ENCODE results near the gene HIF3A.

DNA sequence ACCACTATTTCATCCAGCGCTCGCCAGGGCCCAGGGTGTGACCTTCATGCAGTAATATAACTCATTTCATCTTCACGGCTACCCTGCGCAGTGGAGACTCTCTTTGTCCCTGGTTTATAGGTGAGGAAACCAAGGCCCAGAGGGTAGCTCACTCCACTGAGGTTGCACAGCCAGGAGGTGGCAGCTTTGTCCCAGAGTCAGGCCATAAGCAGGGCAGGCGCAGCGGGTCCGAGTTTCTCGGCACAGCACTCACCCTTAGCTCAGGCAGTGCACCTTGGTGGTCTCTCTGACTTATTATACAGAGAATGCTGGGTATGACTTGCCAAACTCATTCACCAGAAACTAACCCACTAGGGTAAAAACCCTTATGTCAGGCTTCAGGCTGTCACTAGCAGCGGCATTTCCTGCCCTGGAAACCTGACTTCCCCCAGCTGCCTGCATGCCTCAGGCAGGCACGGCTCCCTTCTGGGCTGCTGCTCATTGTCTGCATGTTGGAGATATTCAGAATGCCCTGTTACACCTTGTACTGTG lies 74.6 kb downstream of the HIF3A start:
- TF ChIP-seq POLR2AphosphoS5 (IDR thresholded peaks at IDR 0.05; ENCODE audit: control insufficient read depth, insufficient read depth, low read depth, low read length) (no peak), HDAC6 (IDR thresholded peaks at IDR 0.05; ENCODE audit: low read depth, low read length) (no peak), NFRKB (IDR thresholded peaks at IDR 0.05; ENCODE audit: low read depth) (no peak), SMAD3 (CRISPR knock-in tag; conservative IDR thresholded peaks at IDR 0.05) (no peak), ILK (tag; IDR thresholded peaks at IDR 0.05; ENCODE audit: borderline replicate concordance, low read depth) (no peak), EP300 (IDR thresholded peaks at IDR 0.05; ENCODE audit: low read length) (no peak), CEBPB (tag; IDR thresholded peaks at IDR 0.05) (no peak)
- TF ChIP-seq, protein P1, sequence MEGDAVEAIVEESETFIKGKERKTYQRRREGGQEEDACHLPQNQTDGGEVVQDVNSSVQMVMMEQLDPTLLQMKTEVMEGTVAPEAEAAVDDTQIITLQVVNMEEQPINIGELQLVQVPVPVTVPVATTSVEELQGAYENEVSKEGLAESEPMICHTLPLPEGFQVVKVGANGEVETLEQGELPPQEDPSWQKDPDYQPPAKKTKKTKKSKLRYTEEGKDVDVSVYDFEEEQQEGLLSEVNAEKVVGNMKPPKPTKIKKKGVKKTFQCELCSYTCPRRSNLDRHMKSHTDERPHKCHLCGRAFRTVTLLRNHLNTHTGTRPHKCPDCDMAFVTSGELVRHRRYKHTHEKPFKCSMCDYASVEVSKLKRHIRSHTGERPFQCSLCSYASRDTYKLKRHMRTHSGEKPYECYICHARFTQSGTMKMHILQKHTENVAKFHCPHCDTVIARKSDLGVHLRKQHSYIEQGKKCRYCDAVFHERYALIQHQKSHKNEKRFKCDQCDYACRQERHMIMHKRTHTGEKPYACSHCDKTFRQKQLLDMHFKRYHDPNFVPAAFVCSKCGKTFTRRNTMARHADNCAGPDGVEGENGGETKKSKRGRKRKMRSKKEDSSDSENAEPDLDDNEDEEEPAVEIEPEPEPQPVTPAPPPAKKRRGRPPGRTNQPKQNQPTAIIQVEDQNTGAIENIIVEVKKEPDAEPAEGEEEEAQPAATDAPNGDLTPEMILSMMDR (IDR thresholded peaks at IDR 0.05 in 2 of 3, conservative IDR thresholded peaks at IDR 0.05 in 1 of 3; ENCODE audit: insufficient read depth in 2 of 3, low read depth in 1 of 3, low read length in 3 of 3), result no peak
- TF ChIP-seq, protein P2, sequence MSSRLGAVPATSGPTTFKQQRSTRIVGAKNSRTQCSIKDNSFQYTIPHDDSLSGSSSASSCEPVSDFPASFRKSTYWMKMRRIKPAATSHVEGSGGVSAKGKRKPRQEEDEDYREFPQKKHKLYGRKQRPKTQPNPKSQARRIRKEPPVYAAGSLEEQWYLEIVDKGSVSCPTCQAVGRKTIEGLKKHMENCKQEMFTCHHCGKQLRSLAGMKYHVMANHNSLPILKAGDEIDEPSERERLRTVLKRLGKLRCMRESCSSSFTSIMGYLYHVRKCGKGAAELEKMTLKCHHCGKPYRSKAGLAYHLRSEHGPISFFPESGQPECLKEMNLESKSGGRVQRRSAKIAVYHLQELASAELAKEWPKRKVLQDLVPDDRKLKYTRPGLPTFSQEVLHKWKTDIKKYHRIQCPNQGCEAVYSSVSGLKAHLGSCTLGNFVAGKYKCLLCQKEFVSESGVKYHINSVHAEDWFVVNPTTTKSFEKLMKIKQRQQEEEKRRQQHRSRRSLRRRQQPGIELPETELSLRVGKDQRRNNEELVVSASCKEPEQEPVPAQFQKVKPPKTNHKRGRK (tag; IDR thresholded peaks at IDR 0.05), result no peak
- TF ChIP-seq, protein P3, sequence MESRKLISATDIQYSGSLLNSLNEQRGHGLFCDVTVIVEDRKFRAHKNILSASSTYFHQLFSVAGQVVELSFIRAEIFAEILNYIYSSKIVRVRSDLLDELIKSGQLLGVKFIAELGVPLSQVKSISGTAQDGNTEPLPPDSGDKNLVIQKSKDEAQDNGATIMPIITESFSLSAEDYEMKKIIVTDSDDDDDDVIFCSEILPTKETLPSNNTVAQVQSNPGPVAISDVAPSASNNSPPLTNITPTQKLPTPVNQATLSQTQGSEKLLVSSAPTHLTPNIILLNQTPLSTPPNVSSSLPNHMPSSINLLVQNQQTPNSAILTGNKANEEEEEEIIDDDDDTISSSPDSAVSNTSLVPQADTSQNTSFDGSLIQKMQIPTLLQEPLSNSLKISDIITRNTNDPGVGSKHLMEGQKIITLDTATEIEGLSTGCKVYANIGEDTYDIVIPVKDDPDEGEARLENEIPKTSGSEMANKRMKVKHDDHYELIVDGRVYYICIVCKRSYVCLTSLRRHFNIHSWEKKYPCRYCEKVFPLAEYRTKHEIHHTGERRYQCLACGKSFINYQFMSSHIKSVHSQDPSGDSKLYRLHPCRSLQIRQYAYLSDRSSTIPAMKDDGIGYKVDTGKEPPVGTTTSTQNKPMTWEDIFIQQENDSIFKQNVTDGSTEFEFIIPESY (CRISPR knock-in tag; IDR thresholded peaks at IDR 0.05), result no peak
